ENCODE results near the gene MMP25.
"Not testable (repeated sequence)": the region's sequence is repeated elsewhere in the genome, so short reads cannot be mapped to it uniquely, and the experiment has no call there.

The MMP25 gene

GRCh38 chr16:3029491-3030221, 16.7 kb upstream of the MMP25 start:
- no peak for FAIRE-seq
- DNase-seq (ENCODE audit: low spot score): no peak

GRCh38 chr16:3030222-3031212, 15.8 kb upstream of the MMP25 start:
- no peak for FAIRE-seq
- no peak for DNase-seq (ENCODE audit: low spot score)

DNA sequence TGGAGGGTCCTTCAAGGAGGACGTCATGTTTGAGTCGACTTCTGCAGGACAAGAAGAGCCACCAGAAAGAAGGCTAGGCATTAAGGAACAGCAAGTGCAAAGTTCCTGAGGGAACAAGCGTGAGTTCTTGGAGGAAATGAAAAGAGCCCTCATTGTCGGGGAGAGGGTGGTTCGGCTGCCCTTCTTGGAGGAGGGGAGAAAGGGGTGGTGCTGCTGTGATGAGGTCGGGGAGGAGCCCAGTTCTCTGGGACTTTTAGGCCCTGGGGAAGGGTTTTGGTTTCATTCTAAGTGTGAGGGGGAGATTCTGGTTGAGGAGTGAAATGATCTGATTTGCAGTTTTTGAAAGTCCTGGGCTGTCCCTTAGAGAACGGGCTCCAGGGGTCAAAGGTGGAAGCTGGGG, 13.7 kb upstream of the MMP25 start:
- FAIRE-seq (no peak), DNase-seq (ENCODE audit: low spot score) (no peak)

- FAIRE-seq (no peak), DNase-seq (ENCODE audit: low spot score) (no peak)
Measured at GRCh38 chr16:3035289-3035971, 10.9 kb upstream of the MMP25 start.

- no peak for DNase-seq (ENCODE audit: low spot score)
- FAIRE-seq: no peak
Measured at GRCh38 chr16:3035972-3036725, 10.2 kb upstream of the MMP25 start.

DNA sequence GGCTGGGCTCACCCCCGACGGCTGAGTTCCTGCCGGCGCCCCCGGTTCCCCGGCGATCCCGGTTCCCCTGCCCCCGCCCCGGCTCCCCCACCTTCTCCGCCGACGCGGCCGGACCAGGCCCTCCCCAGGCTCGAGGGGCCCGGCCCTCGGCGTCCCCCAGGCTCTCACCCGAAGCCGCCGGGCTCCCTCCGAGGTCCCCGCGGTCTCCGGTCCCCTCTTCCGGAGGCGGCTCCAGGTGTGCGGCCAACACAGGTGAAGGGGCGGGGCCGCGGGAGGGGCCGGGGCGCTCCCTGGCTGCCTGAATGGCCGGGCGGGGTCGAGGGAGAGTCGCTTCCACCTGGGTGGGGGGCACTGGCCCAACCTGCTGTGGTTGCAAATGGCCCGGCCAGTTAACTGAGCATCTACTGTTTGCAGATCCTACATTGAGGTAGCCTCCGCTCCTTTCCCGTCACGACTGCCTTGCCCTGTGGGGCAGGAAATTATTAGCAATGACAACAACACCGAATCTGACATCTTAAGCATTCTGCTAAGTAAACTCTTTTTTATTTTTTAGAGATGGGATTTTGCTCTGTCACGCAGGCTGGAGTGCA, 9.5 kb upstream of the MMP25 start, which contains the start of gene BICDL2:
TSS of gene BICDL2 (minus strand) at position 219 of the 590 bp plus-strand sequence. CDS start 1,448 bp downstream, outside the sequence.
- DNase-seq (ENCODE audit: low spot score) (no peak), FAIRE-seq (no peak)

- no peak for DNase-seq (ENCODE audit: low spot score)
- FAIRE-seq: peak; percentile 37
Measured at GRCh38 chr16:3038256-3038655, 8.1 kb upstream of the MMP25 start.

GRCh38 chr16:3038896-3039295, 7.5 kb upstream of the MMP25 start:
- FAIRE-seq (no peak), DNase-seq (ENCODE audit: low spot score) (no peak)

GRCh38 chr16:3042376-3042775, 4.0 kb upstream of the MMP25 start:
- FAIRE-seq (no peak), DNase-seq (ENCODE audit: low spot score) (no peak)

GRCh38 chr16:3044708-3045107, 1.7 kb upstream of the MMP25 start:
- DNase-seq (ENCODE audit: low spot score) (no peak), FAIRE-seq (no peak)

GRCh38 chr16:3046641-3047386, 453 bp downstream of the MMP25 start:
- FAIRE-seq (no peak), DNase-seq (ENCODE audit: low spot score) (no peak)

DNA sequence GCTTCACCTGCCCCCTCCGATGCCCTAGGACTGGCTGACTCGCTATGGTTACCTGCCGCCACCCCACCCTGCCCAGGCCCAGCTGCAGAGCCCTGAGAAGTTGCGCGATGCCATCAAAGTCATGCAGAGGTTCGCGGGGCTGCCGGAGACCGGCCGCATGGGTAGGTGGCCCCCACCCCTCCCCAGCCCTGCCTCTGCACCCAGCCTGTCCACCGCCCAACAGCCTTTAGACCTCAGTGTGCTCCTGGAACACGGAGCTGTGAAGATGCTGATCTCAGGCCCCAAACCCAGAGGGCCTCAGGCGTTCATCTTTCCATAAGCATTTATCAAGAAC, 993 bp downstream of the MMP25 start:
- FAIRE-seq: no peak

DNA sequence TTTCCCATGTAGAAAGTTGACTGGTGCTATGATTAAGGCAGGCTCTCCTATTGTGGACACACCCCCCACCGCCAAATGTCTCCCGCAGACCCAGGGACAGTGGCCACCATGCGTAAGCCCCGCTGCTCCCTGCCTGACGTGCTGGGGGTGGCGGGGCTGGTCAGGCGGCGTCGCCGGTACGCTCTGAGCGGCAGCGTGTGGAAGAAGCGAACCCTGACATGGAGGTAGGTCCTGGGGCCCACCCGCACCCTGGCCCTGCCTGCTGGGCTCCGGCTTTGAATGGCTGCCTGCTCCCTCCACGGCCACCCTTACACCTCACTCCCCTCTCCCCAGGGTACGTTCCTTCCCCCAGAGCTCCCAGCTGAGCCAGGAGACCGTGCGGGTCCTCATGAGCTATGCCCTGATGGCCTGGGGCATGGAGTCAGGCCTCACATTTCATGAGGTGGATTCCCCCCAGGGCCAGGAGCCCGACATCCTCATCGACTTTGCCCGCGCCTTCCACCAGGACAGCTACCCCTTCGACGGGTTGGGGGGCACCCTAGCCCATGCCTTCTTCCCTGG, 3.6 kb downstream of the MMP25 start:
- FAIRE-seq (no peak), DNase-seq (ENCODE audit: low spot score) (no peak)

More for the DNA sequence above, 993 bp downstream of the MMP25 start:
- no peak for DNase-seq (ENCODE audit: low spot score)

- FAIRE-seq (no peak), DNase-seq (ENCODE audit: low spot score) (no peak)
Measured at GRCh38 chr16:3050487-3050886, 4.1 kb downstream of the MMP25 start.

- FAIRE-seq (no peak), DNase-seq (ENCODE audit: low spot score) (no peak)
Measured at GRCh38 chr16:3051009-3051408, 4.6 kb downstream of the MMP25 start.

GRCh38 chr16:3051494-3051893, 5.1 kb downstream of the MMP25 start:
- FAIRE-seq (no peak), DNase-seq (ENCODE audit: low spot score) (no peak)

GRCh38 chr16:3052571-3053329, 6.4 kb downstream of the MMP25 start:
- not testable (repeated sequence) for DNase-seq (ENCODE audit: low spot score)
- FAIRE-seq: peak; percentile 81

DNA sequence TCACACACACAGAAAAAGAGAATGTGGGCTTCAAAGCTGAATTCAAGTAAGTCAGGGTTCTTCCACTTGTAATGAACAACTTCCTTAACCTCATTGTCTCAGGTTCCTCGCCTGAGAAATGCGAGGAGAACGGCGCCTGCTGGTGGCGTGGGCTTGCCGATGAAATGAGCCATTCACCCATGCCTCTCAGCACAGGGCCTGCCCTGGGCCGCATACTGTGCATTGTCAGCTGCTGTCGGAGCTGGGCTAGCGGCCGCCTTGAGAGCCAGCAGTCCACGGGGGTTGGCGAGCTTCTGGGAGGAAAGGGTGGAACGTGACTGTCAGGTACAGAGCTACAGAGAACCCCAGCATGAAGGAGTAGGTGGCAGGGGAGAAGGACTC, 7.0 kb downstream of the MMP25 start:
- FAIRE-seq: peak; percentile 82
- not testable (repeated sequence) for DNase-seq (ENCODE audit: low spot score)
